SKM-1 treated with dmso at 0.1 percent for 144 hours (cell line): Measurements from ENCODE around the gene TGFB1.
"Not testable (repeated sequence)": the region's sequence is repeated elsewhere in the genome, so short reads cannot be mapped to it uniquely, and the experiment has no call there.

Source experiments
- DNase-seq: peaks from one replicate; lab custom pipeline; 2025; ENCODE audit not compliant: unreplicated experiment; lab: John Stamatoyannopoulos, UW

Gene TGFB1

GRCh38 chr19:41346916-41347315 is 6.8 kb downstream of the TGFB1 start:
- not testable (repeated sequence) for DNase-seq

- DNase-seq = no peak
Measured at GRCh38 chr19:41344162-41344561, 9.6 kb downstream of the TGFB1 start.

- no peak for DNase-seq
Measured at GRCh38 chr19:41341669-41342490, 11.8 kb downstream of the TGFB1 start.

- DNase-seq = no peak
Measured at GRCh38 chr19:41339936-41340335, 13.8 kb downstream of the TGFB1 start.

- DNase-seq = no peak
Measured at GRCh38 chr19:41335467-41335866, 18.3 kb downstream of the TGFB1 start.

- DNase-seq = no peak
Measured at GRCh38 chr19:41334793-41335192, 18.9 kb downstream of the TGFB1 start.

- no peak for DNase-seq
Measured at GRCh38 chr19:41332468-41332867, 21.3 kb downstream of the TGFB1 start.

GRCh38 chr19:41332000-41332399 is 21.7 kb downstream of the TGFB1 start:
- DNase-seq = no peak

- no peak for DNase-seq
Measured at GRCh38 chr19:41330946-41331678, 22.6 kb downstream of the TGFB1 start.

GRCh38 chr19:41330481-41330880 is 23.2 kb downstream of the TGFB1 start:
- DNase-seq = no peak

GRCh38 chr19:41328842-41329225 is 24.9 kb downstream of the TGFB1 start:
- DNase-seq = peak; percentile 67

GRCh38 chr19:41328157-41328841 is 25.4 kb downstream of the TGFB1 start:
- DNase-seq = no peak

- DNase-seq = peak; percentile 82
Measured at GRCh38 chr19:41327576-41328156, 26.1 kb downstream of the TGFB1 start.

- no peak for DNase-seq
Measured at GRCh38 chr19:41327076-41327575, 26.6 kb downstream of the TGFB1 start.

- DNase-seq = no peak
Measured at GRCh38 chr19:41325947-41326706, 27.6 kb downstream of the TGFB1 start.

GRCh38 chr19:41325640-41325946 is 28.1 kb downstream of the TGFB1 start:
- DNase-seq = no peak

- no peak for DNase-seq
Measured at GRCh38 chr19:41324921-41325639, 28.6 kb downstream of the TGFB1 start.

GRCh38 chr19:41324231-41324702 is 29.5 kb downstream of the TGFB1 start:
- no peak for DNase-seq

- DNase-seq = no peak
Measured at GRCh38 chr19:41323430-41324125, 30.1 kb downstream of the TGFB1 start.
